HG03103 (cell line): ENCODE data around the gene PXK.

Experiments used
- ATAC-seq: cut with Tn5 transposase; IDR thresholded peaks from one replicate; pipeline ENCODE4 v1.9.1; 2021; ENCODE audit warnings: low read depth; ENCODE audit not compliant: unreplicated experiment

PXK gene

GRCh38 chr3:58377750-58378149 lies 45.1 kb downstream of the PXK start:
- ATAC-seq, result no peak

GRCh38 chr3:58379351-58380073 lies 46.8 kb downstream of the PXK start:
- ATAC-seq, result no peak

GRCh38 chr3:58383476-58383875 lies 50.8 kb downstream of the PXK start:
- no peak for ATAC-seq

GRCh38 chr3:58383904-58384303 lies 51.2 kb downstream of the PXK start:
- ATAC-seq, result no peak

- ATAC-seq, result no peak
Observed at GRCh38 chr3:58384381-58385090, 51.8 kb downstream of the PXK start.

- ATAC-seq, result no peak
Observed at GRCh38 chr3:58386626-58387365, 54.1 kb downstream of the PXK start.

GRCh38 chr3:58387650-58388546 lies 55.2 kb downstream of the PXK start:
- ATAC-seq, result no peak

GRCh38 chr3:58388550-58389091 lies 55.9 kb downstream of the PXK start:
- ATAC-seq, result no peak

- ATAC-seq, result no peak
Observed at GRCh38 chr3:58391156-58391865, 58.6 kb downstream of the PXK start.

GRCh38 chr3:58392181-58392580 lies 59.5 kb downstream of the PXK start:
- no peak for ATAC-seq

GRCh38 chr3:58394339-58394738 lies 61.6 kb downstream of the PXK start:
- no peak for ATAC-seq

GRCh38 chr3:58398669-58399333 lies 66.1 kb downstream of the PXK start:
- no peak for ATAC-seq

GRCh38 chr3:58403513-58404109 lies 70.9 kb downstream of the PXK start:
- no peak for ATAC-seq

- no peak for ATAC-seq
Observed at GRCh38 chr3:58404396-58404795, 71.7 kb downstream of the PXK start.

- no peak for ATAC-seq
Observed at GRCh38 chr3:58408906-58409305, 76.2 kb downstream of the PXK start.

- no peak for ATAC-seq
Observed at GRCh38 chr3:58409663-58410062, 77.0 kb downstream of the PXK start.

- ATAC-seq, result no peak
Observed at GRCh38 chr3:58411036-58411435, 78.3 kb downstream of the PXK start.
